GM18520 (cell line): ENCODE measurements around the gene ABHD12.
"Not testable (repeated sequence)": the region's sequence is repeated elsewhere in the genome, so short reads cannot be mapped to it uniquely, and the experiment has no call there.

Source experiments
- ATAC-seq: cut with Tn5 transposase; IDR thresholded peaks from one replicate; pipeline ENCODE4 v1.9.1; 2021; ENCODE audit not compliant: unreplicated experiment

Gene ABHD12

GRCh38 chr20:25355011-25355595 is 35.5 kb downstream of the ABHD12 start:
- ATAC-seq = no peak

DNA sequence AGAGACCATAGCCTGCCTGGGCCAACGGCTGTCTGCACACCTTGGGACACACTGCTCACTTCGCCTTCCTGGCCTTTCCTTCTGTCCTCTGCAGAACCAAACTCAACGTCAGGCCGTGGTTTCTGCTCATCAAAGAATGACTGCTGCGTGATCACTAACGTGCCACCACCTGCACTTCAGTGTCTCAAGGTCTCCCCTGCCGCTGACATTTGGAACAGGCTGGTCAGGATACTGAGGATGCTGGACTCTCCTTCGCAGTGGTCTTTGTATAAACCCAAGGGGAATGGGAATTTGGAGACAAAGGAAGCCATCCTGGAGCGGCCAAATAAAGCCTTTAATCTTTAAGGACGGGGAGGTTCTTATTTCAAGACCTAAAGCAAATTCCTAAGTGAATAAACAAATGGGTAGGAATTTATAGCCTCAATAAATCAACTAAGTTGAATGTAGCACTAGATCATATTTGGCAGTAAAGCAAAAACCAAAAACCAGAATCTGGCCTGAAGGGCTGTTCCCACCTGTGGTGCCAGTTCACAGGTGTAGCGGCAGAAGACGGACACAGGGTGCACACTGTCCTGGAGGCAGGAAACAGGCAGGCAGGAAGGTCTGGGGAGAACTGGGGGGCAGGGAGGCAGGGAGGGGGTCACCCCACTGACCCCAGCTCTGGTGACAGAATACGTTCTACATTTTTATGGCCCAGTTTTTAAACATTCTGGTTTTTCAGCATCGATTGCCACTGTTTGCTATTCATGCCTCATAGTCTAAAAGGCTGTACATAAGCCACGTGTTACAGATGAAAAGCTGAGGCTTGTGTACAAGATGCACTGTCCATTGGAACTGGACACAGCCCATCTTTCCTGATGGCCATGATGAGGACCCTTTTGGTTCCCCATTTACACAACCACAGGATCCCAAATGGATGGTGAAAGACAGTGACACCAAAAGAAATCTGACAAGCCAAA is 36.6 kb downstream of the ABHD12 start:
- ATAC-seq = no peak

DNA sequence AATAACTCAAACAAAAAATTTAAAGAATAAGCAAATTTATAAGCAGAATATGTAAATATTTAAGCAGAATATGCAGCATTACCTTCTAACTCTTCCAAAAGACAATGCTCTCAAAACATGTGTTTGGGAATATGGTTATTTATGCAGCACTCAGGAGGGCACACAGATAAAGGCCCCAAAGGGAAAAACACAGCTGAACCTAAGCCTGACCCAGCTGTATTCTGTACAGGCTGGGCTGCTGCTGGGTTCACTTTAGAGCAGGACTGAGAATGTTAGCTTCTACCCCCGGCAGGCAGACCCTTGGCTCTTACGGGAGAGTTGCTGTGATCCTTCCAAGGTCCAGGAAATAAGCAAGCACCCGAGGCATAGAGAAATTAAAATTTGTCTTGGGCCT is 37.3 kb downstream of the ABHD12 start:
- no peak for ATAC-seq

DNA sequence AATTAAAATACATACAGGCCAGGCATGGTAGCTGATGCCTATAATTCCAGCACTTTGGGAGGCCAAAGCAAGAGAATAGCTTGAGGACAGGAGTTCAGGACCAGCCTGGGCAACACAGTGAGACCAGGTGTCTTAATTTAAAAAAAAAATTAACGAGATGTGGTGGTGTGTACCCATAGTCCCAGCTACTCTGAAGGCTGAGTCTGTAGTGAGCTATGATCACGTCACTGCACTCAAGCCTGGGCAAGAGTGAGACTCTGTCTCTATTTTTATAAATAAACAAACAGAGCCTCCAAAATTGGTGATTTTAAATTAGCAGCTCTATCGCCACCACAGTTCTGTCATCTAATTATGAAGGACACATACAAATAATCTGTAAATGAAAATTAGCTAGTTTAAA is 37.9 kb downstream of the ABHD12 start:
- ATAC-seq = no peak

GRCh38 chr20:25351024-25351360 is 39.6 kb downstream of the ABHD12 start:
- no peak for ATAC-seq

GRCh38 chr20:25346349-25346748 is 44.3 kb downstream of the ABHD12 start:
- ATAC-seq = no peak

DNA sequence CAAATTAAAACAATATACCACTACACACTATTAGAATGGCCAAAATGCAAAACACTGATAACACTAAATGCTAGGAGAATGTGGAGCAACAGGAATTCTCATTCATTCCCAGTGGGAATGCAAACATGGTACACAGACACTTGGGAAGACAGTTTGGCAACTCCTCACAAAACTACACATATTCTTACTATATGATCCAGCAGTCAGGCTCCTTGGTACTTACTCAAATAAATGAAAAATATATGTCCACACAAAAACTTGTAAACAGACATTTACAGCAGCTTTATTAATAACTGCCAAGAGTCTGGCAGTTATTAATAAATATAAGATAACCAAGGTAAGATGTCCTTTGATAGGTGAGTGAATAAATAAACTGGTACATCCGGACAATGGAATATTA is 44.9 kb downstream of the ABHD12 start:
- no peak for ATAC-seq

- ATAC-seq = no peak
Measured at GRCh38 chr20:25344634-25345033, 46.0 kb downstream of the ABHD12 start.

DNA sequence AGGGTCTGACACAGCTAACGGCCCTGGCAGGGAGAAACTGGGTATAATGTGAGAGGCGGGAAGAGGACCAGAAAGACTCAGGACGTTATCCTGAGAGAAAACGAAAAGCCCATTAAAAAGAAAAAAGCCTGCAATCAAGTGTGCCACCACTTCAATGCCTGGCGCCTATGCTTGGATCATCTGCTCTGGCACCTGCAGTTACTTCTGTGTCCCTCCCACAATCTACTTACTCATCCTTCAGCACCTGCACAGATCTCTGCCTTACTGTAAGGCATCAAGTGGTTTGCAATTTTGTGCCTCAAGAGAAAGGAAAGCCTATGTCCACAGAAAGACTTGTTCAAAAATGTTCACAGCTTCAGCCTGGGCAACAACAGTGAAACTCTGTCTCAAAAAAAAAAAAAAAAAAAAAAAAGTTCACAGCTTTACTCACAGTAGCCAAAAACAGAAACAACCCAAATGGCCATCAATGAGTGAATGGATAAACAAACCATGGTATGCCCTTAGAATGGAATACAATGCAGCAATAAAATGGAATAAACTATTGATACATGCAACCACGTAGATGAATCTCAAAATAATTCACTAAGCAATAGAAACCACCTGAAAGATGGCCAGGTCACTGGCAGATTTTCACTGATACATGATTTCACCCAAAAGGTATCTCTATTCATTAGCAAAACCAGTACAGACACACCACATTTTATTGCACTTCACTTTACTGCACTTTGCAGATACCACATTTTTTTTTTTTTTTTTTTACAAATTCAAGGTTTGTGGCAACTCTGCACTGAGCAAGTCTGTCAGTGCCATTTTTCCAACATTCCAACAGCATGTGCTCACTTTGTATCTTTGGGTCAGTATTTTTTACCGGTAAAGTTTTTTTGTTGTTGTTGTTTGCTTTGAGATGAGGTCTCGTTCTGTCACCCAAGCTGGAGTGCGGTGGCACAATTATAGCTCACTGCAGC is 48.6 kb downstream of the ABHD12 start:
- no peak for ATAC-seq

DNA sequence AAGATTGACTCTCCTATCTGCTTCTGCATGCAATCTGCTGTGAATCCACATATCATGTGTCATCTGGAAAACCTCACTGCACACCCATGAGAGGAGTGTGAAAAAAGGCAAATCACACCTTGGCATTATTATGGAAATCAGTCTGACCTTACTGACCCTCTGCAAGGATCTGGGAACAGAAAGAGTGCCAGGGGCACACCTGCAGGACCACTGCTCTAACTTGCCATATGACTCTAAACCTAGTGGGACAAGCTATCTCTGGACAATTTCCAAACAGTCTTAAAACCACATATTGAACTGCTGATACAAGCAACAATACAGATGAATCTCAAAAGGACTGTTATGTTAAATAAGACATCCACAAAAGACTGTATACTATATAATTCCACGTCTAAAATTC is 50.3 kb downstream of the ABHD12 start:
- no peak for ATAC-seq

DNA sequence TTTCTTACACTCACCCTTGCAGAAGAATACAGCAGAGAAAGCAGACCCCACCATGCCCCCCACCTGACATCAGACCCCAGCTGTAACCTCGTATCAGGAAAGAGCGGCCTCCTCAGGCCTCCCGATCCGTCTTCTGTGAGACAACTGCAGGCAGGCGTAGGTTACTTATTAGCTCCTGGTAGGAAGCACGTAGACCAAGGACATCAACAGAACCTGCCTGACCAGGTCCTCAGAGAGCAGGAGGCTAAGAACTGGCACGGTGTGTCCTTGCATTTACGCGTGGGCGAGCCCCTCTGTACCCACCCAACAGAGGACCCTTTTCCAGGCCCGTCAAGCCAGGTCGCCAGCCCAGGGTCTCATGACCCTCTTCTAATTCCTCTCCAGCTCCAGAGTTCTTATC is 51.0 kb downstream of the ABHD12 start:
- ATAC-seq = no peak

GRCh38 chr20:25338112-25339023 is 52.3 kb downstream of the ABHD12 start:
- ATAC-seq = no peak

DNA sequence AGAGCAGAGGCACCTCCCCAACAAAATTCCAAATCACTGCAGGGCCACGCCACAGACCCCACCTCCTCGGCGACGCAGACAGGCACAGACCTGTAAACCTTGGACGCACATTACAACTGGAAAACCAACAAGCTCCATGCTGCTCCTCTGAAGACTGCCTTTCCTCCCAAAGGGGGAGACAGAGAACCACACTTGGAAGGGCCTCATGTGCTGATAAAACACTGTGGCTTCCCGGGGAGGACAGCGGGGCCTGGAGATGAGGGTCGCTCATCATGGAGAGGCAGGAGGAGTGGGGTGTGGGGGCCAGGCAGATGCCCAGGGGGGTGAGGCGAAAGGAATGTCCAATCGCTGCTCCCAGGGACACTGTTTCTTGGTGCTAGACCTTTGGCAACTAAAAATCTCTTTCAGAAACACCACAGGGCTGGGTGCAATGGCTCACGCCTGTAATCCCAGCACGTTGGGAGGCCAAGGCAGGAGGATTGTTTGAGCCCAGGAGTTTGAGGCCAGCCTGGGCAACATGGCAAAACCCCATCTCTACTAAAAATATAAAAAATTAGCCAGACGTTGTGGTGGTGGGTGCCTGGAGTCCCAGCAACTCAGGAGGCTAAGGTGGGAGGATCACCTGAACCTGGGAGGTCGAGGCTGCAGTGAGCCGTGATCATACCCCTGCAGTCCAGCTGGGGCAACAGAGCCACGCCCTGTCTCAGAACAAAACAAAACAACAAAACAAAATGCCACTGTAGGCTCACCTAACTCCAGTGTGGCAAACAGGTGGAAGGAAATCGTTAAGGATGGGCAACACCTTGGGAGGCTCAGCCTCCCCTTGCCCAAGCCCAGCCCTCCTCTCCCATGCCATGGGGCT is 53.8 kb downstream of the ABHD12 start:
- ATAC-seq = no peak

DNA sequence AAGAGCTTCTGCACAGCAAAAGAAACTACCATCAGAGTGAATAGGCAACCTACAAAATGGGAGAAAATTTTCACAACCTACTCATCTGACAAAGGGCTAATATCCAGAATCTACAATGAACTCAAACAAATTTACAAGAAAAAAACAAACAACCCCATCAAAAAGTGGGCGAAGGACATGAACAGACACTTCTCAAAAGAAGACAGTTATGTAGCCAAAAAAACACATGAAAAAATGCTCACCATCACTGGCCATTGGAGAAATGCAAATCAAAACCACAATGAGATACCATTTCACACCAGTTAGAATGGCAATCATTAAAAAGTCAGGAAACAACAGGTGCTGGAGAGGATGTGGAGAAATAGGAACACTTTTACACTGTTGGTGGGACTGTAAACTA is 55.7 kb downstream of the ABHD12 start:
- ATAC-seq = not testable (repeated sequence)

DNA sequence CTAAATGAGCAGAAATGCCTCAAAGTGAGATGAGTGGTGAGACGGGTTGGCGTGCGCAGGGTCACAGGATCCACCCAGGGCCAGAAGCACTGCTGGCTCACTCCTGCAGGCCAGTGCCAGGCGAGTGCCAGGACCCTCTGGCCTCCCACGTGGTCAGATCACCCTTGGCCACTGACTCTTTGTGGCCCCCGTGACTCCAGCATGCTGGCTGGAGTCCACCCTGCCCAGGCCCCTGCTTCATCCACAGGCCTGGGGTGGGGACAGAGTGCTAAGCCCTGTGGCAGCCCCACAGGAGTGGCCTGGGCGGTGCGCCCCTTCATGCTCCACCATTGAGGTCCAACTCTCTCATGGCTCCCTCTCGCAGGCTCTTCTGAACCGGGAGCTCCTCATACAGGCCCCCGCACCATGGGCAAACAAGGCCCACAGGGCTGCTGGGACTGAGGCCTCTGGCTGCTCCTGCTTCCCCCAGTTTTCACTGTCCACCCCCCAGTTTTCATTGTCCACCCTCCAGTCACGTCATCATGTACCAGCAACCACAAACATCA is 61.6 kb downstream of the ABHD12 start:
- no peak for ATAC-seq

- no peak for ATAC-seq
Measured at GRCh38 chr20:25327521-25328235, 63.0 kb downstream of the ABHD12 start.

- no peak for ATAC-seq
Measured at GRCh38 chr20:25325997-25326396, 64.6 kb downstream of the ABHD12 start.

- ATAC-seq = no peak
Measured at GRCh38 chr20:25325073-25325472, 65.6 kb downstream of the ABHD12 start.

GRCh38 chr20:25324412-25324811 is 66.2 kb downstream of the ABHD12 start:
- no peak for ATAC-seq
